ENCODE results near the gene OPN5. TPM values are rescaled to one million over a fixed set of nuclear protein-coding genes. Genes with fewer than 3 reads are reported as not detected.

The OPN5 gene
- total and polyA plus RNA-seq, 2 experiments from 2014 or later, result not detected

DNA sequence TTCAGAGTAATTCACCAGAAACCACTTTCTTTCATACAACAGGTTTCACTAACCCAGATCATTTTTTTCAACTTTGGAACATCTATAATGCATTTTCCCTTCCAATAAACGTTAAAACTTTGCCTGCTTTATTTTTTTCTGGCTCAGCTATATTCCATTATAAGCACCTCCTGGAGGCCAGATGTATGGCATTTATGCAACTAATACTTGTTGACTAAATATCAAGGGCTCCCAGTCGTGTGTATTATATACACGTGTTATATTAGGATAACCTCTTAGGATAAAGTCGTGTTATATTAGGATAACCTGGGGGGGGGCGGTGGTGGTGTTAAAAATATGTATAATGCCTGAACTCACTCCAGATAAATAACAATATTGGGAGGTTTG, 6.7 kb downstream of the OPN5 start:
- no peaks in the 10 kb centered on the region for H4K20me1 ChIP-seq (ENCODE audit: insufficient read depth, poor library complexity, severe bottlenecking)
- H3K27ac ChIP-seq, result no peak overlapping the region
- no peak for DNase-seq (ENCODE audit: low spot score)
- H2AFZ ChIP-seq, result peak overlapping the region; percentile 12
- no peaks in the 10 kb centered on the region for H3K9me2 ChIP-seq (replicated peaks; ENCODE audit: insufficient read depth)
- H3K4me3 ChIP-seq, result no peak overlapping the region
- no peaks in the 10 kb centered on the region for H3K36me3 ChIP-seq (replicated peaks; ENCODE audit: insufficient read depth, low read depth)
- no peaks in the 10 kb centered on the region for H3K9me3 ChIP-seq (ENCODE audit: low read depth)
- peak overlapping the region; percentile 59 for H3K4me2 ChIP-seq
- TF ChIP-seq, protein P1, sequence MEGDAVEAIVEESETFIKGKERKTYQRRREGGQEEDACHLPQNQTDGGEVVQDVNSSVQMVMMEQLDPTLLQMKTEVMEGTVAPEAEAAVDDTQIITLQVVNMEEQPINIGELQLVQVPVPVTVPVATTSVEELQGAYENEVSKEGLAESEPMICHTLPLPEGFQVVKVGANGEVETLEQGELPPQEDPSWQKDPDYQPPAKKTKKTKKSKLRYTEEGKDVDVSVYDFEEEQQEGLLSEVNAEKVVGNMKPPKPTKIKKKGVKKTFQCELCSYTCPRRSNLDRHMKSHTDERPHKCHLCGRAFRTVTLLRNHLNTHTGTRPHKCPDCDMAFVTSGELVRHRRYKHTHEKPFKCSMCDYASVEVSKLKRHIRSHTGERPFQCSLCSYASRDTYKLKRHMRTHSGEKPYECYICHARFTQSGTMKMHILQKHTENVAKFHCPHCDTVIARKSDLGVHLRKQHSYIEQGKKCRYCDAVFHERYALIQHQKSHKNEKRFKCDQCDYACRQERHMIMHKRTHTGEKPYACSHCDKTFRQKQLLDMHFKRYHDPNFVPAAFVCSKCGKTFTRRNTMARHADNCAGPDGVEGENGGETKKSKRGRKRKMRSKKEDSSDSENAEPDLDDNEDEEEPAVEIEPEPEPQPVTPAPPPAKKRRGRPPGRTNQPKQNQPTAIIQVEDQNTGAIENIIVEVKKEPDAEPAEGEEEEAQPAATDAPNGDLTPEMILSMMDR (IDR thresholded peaks at IDR 0.05; ENCODE audit: poor library complexity), result no peak
- TF ChIP-seq EZH2phosphoT487 (IDR thresholded peaks at IDR 0.05; ENCODE audit: low read depth, severe bottlenecking, unreplicated experiment) (no peak), EZH2 (IDR thresholded peaks at IDR 0.05; ENCODE audit: borderline replicate concordance) (no peak)
- WGBS (ENCODE audit: low lambda C conversion rate, missing lambda C conversion rate), result 26% methylated on average over 5 of the region's 5 CpGs
- no peaks in the 10 kb centered on the region for H3K27me3 ChIP-seq
- no peaks in the 10 kb centered on the region for H3K79me2 ChIP-seq
- no peaks in the 10 kb centered on the region for H3K4me1 ChIP-seq (ENCODE audit: insufficient read depth)

DNA sequence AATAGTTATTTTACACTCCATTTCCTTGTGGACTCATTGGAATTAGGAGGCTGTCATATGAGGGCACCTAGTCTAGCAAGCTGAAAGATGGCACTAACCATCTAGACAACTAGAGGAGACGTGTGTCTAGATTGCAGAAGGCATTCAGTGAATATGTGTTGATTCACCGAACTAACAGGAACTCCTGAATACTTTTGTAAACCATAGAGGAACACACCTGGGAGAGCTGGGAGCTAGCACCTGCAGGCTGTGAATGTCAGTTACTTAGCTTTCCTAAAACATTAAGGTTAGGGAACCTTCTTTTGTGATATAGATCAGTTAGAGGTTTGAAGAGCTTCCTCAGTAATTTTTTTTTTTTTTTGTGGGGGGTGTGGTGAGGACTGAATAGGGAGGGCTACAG, 7.7 kb downstream of the OPN5 start:
- TF ChIP-seq, protein P1 (IDR thresholded peaks at IDR 0.05; ENCODE audit: poor library complexity), result no peak
- no peak for TF ChIP-seq EZH2 (IDR thresholded peaks at IDR 0.05; ENCODE audit: borderline replicate concordance)
- no peak for TF ChIP-seq EZH2phosphoT487 (IDR thresholded peaks at IDR 0.05; ENCODE audit: low read depth, severe bottlenecking, unreplicated experiment)
- no peaks in the 10 kb centered on the region for H3K27me3 ChIP-seq
- no peaks in the 10 kb centered on the region for H3K4me1 ChIP-seq (ENCODE audit: insufficient read depth)
- H3K36me3 ChIP-seq (replicated peaks; ENCODE audit: insufficient read depth, low read depth), result no peaks in the 10 kb centered on the region
- H3K4me2 ChIP-seq, result no peak overlapping the region
- no peak for DNase-seq (ENCODE audit: low spot score)
- H3K9me3 ChIP-seq (ENCODE audit: low read depth), result no peaks in the 10 kb centered on the region
- 42% methylated on average over 2 of the region's 2 CpGs for WGBS (ENCODE audit: low lambda C conversion rate, missing lambda C conversion rate)
- no peak overlapping the region for H3K27ac ChIP-seq
- no peaks in the 10 kb centered on the region for H3K9me2 ChIP-seq (replicated peaks; ENCODE audit: insufficient read depth)
- H4K20me1 ChIP-seq (ENCODE audit: insufficient read depth, poor library complexity, severe bottlenecking), result no peaks in the 10 kb centered on the region
- H2AFZ ChIP-seq, result no peak overlapping the region
- no peaks in the 10 kb centered on the region for H3K79me2 ChIP-seq
- H3K4me3 ChIP-seq, result no peak overlapping the region

DNA sequence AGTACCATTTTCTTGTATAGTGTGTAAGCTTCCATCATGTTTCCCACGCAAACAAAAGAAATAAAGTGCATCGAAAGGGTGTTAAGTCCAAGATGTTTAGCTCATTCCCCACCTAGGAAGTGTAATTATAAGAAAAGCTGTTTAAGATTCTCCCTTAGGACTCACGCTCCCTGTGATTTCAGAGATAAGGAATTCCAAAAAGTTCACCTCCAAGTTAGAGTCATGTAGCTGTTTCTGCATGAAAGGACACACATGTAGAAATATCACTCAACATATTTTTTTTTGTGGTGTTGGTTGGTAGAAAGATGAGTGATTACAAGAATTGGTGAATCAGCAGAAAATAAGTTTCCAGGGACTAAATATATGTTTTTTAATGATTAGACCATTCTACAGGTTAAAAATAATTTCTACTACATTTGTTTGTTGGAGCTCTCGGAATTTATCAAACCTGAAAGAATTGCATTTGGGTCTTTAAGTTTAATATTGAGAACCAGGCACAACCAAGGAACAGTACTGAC, 10.4 kb downstream of the OPN5 start:
- no peak for DNase-seq (ENCODE audit: low spot score)
- H3K36me3 ChIP-seq (replicated peaks; ENCODE audit: insufficient read depth, low read depth), result no peaks in the 10 kb centered on the region
- H3K4me3 ChIP-seq, result no peak overlapping the region
- no peaks in the 10 kb centered on the region for H4K20me1 ChIP-seq (ENCODE audit: insufficient read depth, poor library complexity, severe bottlenecking)
- H3K27me3 ChIP-seq, result no peaks in the 10 kb centered on the region
- no peaks in the 10 kb centered on the region for H3K4me1 ChIP-seq (ENCODE audit: insufficient read depth)
- H3K27ac ChIP-seq, result no peak overlapping the region
- no peak overlapping the region for H2AFZ ChIP-seq
- H3K9me2 ChIP-seq (replicated peaks; ENCODE audit: insufficient read depth), result no peaks in the 10 kb centered on the region
- no peaks in the 10 kb centered on the region for H3K9me3 ChIP-seq (ENCODE audit: low read depth)
- no peaks in the 10 kb centered on the region for H3K79me2 ChIP-seq
- 91% methylated on average over 4 of the region's 4 CpGs for WGBS (ENCODE audit: low lambda C conversion rate, missing lambda C conversion rate)
- H3K4me2 ChIP-seq, result no peak overlapping the region
- TF ChIP-seq EZH2 (IDR thresholded peaks at IDR 0.05; ENCODE audit: borderline replicate concordance) (no peak), EZH2phosphoT487 (IDR thresholded peaks at IDR 0.05; ENCODE audit: low read depth, severe bottlenecking, unreplicated experiment) (no peak)
- TF ChIP-seq, protein P1 (IDR thresholded peaks at IDR 0.05; ENCODE audit: poor library complexity), result no peak
